Measurements from ENCODE around the gene PAPPA2. TPM values are rescaled to one million over a fixed set of nuclear protein-coding genes. Genes with fewer than 3 reads are reported as not detected.

Gene PAPPA2
- total and polyA plus RNA-seq, 8 donors = under 0.01 to 10.3 (median 0.29) TPM; not detected in 1

DNA sequence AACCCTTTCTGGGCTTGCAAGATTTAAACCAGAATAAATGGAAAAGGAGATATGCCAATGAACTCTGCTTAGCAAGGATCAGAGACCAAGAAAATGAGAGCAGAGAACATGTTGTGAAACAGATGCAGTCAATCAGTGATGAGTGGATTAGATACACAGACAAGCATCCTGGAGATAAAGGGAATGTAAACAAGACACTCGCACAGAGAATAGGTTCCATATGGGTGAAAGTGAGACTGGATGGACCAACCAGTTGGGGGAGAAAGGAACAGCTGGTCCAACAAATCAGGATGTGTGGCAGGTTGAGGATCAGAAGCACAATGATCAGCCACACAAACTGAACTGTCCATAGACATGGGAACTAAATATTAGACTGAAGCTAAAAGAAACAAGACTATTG is 363.3 kb downstream of the PAPPA2 start:
- 19 to 31% (median 23%) methylated on average over 1 of the region's 1 CpG for WGBS, 5 donors
- H3K4me3 ChIP-seq = no peak overlapping the region

GRCh38 chr1:176829261-176829660 is 366.3 kb downstream of the PAPPA2 start:
- no peak overlapping the region for H3K27ac ChIP-seq
- intact Hi-C loops (cut with DNase I; ENCODE audit: low total_unique reads) = no loop called here
- no peak overlapping the region for H3K4me3 ChIP-seq
- no peaks in the 10 kb centered on the region for H3K36me3 ChIP-seq
- no peaks in the 10 kb centered on the region for H3K9me3 ChIP-seq
- TF ChIP-seq POLR2A (IDR thresholded peaks at IDR 0.05) (no peak), CTCF (IDR thresholded peaks at IDR 0.05) (no peak), POLR2AphosphoS5 (IDR thresholded peaks at IDR 0.05) (no peak), EP300 (IDR thresholded peaks at IDR 0.05) (no peak)
- DNase-seq = no peak
- no peaks in the 10 kb centered on the region for H3K27me3 ChIP-seq
- WGBS, 5 donors = 17 to 40% (median 36%) methylated on average over 8 of the region's 8 CpGs
- H3K4me1 ChIP-seq = peaks cover 0 to 7% (median 0%) of the 10 kb centered on the region in 4 donors

More for the DNA sequence above, 363.3 kb downstream of the PAPPA2 start:
- H3K27me3 ChIP-seq = no peaks in the 10 kb centered on the region
- intact Hi-C loops (cut with DNase I; ENCODE audit: low total_unique reads) = no loop called here
- no peaks in the 10 kb centered on the region for H3K9me3 ChIP-seq
- TF ChIP-seq EP300 (IDR thresholded peaks at IDR 0.05) = no peak
- TF ChIP-seq POLR2AphosphoS5 (IDR thresholded peaks at IDR 0.05) = no peak
- TF ChIP-seq POLR2A (IDR thresholded peaks at IDR 0.05) = no peak
- no peak for TF ChIP-seq CTCF (IDR thresholded peaks at IDR 0.05)
- H3K27ac ChIP-seq = no peak overlapping the region
- no peaks in the 10 kb centered on the region for H3K36me3 ChIP-seq
- peak in 1 of 2 donors; percentile 16 for DNase-seq
- peaks cover 0 to 7% (median 0%) of the 10 kb centered on the region in 4 donors for H3K4me1 ChIP-seq

DNA sequence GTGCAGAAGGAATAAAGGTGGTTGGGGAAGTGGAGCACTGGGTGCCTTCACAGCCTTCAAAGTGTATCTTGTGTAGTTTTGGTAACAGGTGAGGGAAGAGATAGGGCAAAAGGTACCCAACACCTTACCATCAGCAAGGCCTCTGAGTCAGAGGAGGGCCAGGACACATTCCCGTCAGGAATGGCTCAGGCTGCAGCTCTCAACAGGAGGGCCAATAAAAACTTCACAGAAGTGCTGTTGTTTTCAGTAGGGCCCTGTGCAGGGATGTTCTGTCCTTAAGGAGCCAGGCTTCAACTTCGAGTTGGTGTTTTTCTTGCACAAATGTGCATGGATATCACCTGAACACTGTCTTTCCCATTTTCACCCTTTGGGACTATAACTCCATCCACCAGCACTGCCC is 368.2 kb downstream of the PAPPA2 start:
- TF ChIP-seq POLR2A (IDR thresholded peaks at IDR 0.05) = no peak
- H3K4me1 ChIP-seq = peaks cover 0 to 7% (median 0%) of the 10 kb centered on the region in 4 donors
- no peak overlapping the region for H3K27ac ChIP-seq
- H3K27me3 ChIP-seq = no peaks in the 10 kb centered on the region
- WGBS, 5 donors = 72 to 83% (median 75%) methylated on average over 2 of the region's 2 CpGs
- H3K9me3 ChIP-seq = no peaks in the 10 kb centered on the region
- DNase-seq = no peak
- intact Hi-C loops (cut with DNase I; ENCODE audit: low total_unique reads) = no loop called here
- no peaks in the 10 kb centered on the region for H3K36me3 ChIP-seq
- H3K4me3 ChIP-seq = no peak overlapping the region

DNA sequence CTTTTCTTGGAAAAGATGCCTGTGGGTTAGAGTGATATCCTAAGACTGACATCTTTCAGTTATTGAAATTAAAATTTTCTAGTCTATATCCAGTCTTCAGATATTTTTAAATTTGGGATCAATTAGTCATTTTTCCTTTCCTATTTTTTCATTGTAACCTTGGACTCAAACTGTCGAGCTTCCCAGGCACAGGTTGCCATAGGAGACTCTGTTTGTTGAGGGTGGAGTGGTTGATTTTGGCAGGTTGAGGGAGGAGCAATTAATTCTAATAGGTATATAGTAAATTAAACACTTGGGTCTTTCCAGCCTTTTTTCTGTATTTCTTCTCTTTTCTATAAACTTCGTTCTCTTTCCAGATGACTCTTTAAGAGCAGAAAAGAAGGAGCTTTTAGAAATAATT is 374.7 kb downstream of the PAPPA2 start:
- H3K27ac ChIP-seq = no peak overlapping the region
- no peaks in the 10 kb centered on the region for H3K36me3 ChIP-seq
- no peaks in the 10 kb centered on the region for H3K9me3 ChIP-seq
- TF ChIP-seq CTCF (IDR thresholded peaks at IDR 0.05) (no peak), EP300 (IDR thresholded peaks at IDR 0.05) (no peak), POLR2AphosphoS5 (IDR thresholded peaks at IDR 0.05) (no peak), POLR2A (IDR thresholded peaks at IDR 0.05) (no peak)
- DNase-seq = no peak
- H3K4me3 ChIP-seq = no peak overlapping the region
- no peaks in the 10 kb centered on the region for H3K27me3 ChIP-seq
- intact Hi-C loops (cut with DNase I; ENCODE audit: low total_unique reads) = no loop called here
- H3K4me1 ChIP-seq = no peaks in the 10 kb centered on the region
- 42 to 56% (median 52%) methylated on average over 2 of the region's 2 CpGs for WGBS, 5 donors

DNA sequence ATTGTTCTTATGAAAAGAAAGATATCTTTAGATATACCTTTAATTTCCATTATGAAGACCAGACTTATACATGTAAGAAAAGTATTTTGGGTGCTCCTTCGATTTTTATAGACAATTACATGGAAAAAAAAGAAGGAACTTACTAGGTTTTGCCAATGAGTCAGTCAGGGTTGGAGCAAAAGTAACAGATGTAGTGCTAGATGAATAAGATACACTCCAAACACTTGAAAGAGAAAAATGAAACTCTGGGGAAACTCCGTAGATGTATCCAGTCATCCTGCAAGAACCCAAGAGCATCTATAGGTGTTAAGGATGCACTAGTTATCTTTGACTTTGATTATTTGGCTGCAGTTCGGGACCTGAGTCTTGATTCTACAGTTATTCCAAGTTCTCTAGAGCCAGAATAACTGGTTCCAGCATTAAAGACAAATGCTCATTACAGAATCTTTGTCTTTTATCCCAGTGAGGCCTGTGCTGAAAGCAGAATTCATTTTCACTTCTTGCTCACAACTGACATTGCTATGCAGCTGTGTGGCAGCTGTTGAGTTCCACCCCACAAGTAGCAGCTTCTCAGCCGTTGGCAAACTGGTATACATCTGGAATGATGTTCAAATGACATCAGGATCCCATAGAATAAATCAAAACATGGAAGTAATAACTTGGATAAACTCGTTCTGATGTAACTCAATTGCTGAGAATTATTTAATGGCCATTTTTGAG is 375.5 kb downstream of the PAPPA2 start:
- H3K4me1 ChIP-seq = peaks cover 0 to 4% (median 2%) of the 10 kb centered on the region in 4 donors
- DNase-seq = no peak
- no peak overlapping the region for H3K4me3 ChIP-seq
- no peaks in the 10 kb centered on the region for H3K9me3 ChIP-seq
- 49 to 68% (median 64%) methylated on average over 5 of the region's 5 CpGs for WGBS, 5 donors
- intact Hi-C loops (cut with DNase I; ENCODE audit: low total_unique reads) = no loop called here
- no peaks in the 10 kb centered on the region for H3K27me3 ChIP-seq
- no peaks in the 10 kb centered on the region for H3K36me3 ChIP-seq
- TF ChIP-seq EP300 (IDR thresholded peaks at IDR 0.05) = no peak
- TF ChIP-seq POLR2A (IDR thresholded peaks at IDR 0.05) = no peak
- no peak for TF ChIP-seq POLR2AphosphoS5 (IDR thresholded peaks at IDR 0.05)
- no peak for TF ChIP-seq CTCF (IDR thresholded peaks at IDR 0.05)
- no peak overlapping the region for H3K27ac ChIP-seq

All from stomach (tissue), 9 donors.